Hippocampal formation (tissue), 2 donors: ENCODE results near the gene HLA-DOB.
"Not testable (repeated sequence)": the region's sequence is repeated elsewhere in the genome, so short reads cannot be mapped to it uniquely, and the experiment has no call there.

Experiments
- DNase-seq, 2 donors: peaks; one replicate each; lab custom pipeline; 2025; lab: John Stamatoyannopoulos, UW

Gene HLA-DOB

DNA sequence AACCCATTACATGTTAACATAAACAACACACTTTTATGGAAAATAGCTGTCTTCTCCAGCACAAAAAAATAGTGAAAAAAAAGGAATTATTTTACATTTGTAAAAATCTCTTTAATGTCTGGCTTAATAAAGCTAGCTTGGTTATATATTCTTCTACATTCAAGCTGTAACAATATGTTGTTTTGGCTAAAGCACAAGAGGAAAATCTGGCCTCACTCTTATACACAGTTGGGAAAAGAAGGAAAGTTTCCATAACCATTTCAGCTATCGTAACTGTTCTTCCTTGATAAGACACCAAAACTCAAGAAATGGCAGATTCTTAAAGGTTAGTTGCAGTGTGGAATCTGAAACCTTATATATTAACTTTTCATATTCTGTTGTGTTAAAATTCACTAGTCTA lies 7.6 kb downstream of the HLA-DOB start:
- DNase-seq, result no peak

DNA sequence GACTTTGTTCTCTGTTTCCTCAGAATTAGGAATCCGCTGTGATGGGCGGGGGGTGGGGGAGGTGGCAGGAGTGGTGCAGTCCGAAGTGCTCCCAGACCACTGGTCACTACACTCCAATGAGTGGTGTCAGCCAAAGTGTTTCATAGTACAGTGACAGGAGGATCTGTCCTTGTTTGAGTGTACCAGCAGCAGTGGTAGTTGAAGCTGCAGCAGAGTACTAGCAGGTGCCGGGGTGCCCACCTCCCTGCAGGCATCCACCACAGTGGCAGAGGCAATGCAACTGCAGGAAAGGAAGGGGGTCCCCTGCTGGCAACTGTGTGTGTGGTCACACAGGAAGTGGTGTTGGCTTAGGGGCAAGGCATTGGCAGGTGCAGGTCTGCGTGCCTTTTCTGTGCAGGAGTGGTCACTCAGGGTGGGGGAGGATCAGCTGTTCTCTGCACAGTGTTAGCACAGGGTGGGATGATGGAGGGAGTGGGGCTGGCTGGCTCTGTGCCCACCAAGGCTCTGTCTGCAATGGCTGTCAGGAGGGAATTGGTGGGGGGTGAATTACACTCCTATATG lies 9.7 kb downstream of the HLA-DOB start:
- no peak for DNase-seq

DNA sequence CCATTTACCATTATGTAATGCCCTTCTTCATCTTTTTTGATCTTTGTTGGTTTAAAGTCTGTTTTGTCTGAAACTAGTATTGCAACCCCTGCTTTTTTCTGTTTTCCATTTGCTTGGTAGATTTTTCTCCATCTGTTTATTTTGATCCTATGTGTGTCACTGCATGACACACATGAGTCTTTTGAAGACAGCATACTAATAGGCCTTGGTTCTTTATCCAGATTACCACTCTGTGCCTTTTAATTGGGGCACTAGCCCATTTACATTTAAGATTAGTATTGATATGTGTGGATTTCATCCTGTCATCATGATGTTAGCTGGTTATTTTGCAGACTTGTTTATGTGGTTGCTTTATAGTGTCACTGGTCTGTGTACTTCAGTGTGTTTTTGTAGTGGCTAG lies 11.4 kb downstream of the HLA-DOB start:
- not testable (repeated sequence) for DNase-seq

DNA sequence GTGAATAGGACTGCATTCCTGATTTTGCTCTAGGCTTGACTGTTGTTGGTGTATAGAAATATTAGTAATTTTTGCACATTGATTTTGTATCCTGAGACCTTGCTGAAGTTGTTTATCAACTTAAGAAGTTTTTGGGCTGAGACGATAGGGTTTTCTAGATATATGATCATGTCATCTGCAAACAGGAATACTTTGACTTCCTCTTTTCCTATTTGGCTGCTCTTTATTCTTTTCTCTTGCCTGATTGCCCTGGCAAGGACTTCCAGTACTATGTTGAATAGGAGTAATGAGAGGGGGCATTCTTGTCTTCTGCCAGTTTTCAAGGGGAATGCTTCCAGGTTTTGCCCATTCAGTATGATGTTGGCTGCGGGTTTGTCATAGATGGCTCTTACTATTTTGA lies 13.4 kb downstream of the HLA-DOB start:
- DNase-seq, result no peak

DNA sequence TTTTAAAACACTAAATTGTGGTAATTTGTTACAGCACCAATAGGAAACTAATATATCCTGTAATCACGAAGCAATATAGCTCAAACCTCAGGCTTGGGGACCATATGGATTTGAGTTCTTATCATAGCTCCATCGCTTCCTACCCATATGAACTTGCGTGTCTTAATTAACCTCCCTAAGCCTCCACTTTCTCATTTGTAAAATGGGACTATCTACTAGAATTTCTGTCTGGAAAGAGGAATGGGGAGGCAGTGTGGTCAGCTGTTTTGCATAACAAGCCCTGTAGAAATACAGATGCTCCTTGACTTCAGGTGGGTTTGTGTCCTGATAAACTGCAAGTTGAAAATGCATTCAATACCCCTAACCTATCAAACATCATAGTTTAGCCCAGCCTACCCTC lies 17.1 kb downstream of the HLA-DOB start:
- no peak for DNase-seq

DNA sequence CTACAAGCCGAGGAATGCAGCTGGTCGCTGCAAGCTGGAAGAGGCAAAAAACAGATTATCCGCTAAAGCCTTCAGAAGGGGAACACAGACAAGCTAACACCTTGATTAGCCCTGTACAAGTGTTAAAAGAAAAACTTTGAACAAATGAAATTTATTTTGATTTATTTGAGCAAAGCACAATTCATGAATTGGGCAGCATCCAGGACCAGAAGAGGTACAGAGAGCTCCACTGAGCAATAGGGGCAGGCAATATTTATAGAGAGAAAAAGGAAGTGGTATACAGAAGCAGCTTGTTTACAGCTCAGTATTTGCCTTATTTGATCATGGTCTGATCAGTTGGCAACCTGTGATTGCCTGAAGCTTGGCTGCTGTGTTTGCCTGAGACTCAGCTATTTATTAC lies 17.6 kb downstream of the HLA-DOB start:
- DNase-seq, result no peak

DNA sequence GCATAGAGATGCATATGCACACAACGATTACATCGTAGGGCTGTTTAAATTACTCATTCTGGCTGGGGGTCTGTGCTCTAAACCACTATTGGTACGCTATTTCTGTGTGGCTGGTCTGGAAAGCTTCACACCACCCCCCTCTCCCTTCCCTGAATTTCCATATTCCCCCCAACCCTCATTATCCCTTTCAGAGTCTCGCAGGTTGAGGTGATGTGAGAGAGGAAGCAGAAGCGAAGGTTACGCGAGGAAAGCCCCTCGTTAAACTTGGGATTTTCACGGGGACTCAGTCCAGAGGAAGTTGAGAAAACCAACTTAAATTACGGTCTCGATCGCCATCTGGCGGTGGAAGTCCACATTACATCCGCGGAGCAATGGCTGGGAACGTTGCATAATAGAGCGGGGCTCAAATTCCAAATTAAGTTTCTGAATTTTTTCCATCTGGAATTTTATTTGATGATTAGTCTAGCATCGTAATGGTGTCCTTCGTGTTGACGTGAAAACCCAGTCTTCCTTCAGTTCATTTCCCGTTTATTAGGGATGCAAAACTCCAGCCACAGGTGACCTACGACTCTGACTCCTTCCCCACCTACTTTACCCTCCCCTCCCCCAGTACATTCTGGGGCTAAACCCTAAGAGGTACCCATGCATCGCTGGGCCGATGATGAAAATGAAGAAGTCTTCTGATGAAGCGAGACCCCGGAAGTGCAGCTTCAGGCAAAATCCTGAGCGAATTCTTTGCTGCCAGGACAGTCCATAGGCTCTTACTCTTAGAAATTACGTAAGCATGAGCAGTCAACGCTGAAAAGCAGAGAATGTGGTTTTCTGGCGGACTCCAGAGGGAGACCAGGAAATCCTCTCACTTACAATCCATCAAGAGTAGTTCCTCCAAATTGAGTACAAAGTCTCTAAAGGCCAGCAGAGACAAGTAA lies 19.7 kb downstream of the HLA-DOB start:
- DNase-seq, result peak; percentile 14 to 20

DNA sequence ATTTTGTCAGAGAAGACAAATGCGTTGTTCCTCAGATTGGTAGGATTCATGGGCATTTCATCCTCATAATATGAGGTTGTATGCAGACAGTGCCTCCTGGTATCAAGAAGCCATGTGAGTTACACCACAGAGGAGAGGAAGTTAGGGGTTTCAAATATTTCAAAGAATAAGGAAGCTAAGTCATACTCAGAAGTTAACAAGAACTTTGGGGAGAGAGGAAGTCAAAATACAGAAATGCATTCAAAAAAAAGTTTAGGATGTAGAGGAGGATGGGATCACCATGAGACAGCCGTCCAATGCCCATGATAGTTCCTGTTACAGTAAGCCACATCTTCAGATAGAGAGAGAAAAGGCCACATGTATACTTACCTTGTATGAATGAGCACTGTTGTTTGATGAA lies 22.3 kb downstream of the HLA-DOB start:
- peak in 1 of 2 donors; percentile 2 for DNase-seq

DNA sequence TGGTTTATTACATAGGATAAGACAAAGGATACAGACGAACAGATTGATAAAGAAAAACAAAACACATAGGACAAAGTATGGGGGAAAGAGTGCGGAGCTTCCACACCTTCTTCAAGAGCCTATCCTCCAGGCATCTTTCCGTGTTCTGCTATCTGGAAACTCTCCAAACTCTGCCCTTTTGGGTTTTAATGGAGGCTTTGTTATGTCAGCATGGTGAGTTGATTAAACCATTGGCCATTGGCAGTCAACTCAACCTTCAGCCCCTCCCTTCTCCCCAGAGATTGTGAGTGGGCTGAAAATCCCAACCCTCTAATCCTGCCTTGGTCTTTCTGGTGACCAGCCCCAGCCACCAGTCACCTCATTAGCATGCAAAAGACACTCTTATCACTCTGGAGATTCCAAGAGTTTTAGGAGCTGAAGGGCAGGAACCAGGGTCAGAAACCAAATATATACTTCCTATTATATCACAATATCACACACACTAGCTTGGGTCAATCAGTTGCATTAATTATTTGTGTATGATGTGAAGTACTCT lies 23.8 kb downstream of the HLA-DOB start:
- no peak for DNase-seq

DNA sequence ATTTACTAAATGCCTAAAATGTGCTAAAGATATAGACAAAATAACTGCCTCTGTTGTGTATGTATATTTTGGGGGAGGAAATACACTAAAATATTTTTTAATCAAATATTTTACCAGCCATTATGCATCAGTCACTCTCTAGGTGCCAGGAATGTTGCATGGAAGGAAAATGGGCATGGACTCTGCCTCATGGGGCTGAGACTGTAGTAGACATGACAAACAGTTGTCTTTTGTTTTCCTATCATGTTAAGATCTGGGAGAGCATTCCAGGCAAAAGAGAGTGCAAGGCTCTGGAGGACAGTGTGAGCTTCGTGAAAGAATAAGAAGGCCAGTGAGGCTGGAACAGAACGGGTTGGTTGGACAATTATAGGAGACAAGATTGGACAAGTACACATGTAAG lies 26.5 kb downstream of the HLA-DOB start:
- no peak for DNase-seq

DNA sequence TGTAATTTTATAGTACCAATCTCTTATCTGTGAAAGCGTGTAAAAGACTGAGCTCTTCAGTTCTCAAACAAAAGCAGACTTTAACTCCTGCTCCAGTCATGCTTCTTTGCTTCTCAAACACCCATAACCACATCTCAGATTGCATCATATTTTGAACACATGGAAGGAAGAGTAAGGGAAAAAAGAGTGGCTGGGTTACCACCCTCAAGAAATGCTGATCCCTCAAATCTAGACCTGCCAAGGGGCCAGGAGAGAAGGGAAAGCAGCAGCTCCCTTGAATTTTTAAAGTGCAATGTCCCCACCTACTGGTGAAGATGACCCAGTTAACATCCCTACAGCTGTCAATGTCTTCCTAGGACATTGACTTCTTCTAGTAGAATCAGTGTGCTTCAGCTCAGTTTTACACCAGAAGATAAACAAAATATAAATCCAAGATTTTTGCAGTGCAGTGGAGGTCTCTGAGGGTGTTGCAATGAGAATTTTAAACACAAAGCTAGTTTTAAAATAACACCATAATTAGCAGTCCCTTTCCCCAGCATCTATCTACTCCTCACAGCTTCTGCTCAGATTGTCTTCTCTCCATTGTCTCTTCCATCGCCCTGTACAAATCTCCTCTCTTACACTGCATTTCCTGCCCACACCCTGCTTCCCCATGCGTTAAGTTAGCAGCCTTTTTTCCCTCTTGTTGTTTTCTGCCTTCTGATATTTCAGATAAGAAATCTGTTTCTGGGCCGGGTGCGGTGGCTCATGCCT lies 30.8 kb downstream of the HLA-DOB start:
- peak; percentile 14 to 41 for DNase-seq

DNA sequence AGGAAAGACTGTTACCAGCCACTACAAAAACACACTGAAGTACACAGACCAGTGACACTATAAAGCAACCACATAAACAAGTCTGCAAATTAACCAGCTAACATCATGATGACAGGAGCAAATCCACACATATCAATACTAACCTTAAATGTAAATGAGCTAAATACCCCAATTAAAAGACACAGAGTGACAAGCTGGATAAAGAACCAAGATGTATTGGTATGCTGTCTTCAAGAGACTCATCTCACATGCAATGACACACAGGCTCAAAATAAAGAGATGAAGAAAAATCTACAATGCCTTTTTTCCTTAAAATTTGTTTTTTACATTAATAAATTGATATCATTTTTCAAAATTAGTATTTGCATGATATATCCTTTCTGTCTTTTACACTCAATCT lies 33.9 kb downstream of the HLA-DOB start:
- DNase-seq, result not testable (repeated sequence)

DNA sequence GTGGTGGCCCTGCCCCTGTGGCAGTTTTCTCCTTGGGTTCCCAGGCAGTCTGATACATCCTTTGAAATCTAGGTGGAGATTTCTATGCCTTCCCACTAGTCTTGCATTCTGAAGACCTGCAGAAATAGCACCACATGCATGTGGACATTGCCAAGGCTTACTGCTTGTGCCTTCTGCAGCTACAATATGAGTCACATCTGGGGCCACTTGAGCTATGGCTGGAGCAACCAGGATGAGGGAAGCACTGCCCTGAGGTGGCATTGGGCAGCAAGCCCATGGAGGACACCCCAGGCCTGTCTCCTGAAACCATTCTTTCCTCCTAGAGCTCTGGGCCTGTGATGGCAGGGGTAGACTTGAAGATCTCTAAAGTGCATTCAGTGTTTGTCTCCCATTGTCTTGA lies 37.8 kb downstream of the HLA-DOB start:
- no peak for DNase-seq

DNA sequence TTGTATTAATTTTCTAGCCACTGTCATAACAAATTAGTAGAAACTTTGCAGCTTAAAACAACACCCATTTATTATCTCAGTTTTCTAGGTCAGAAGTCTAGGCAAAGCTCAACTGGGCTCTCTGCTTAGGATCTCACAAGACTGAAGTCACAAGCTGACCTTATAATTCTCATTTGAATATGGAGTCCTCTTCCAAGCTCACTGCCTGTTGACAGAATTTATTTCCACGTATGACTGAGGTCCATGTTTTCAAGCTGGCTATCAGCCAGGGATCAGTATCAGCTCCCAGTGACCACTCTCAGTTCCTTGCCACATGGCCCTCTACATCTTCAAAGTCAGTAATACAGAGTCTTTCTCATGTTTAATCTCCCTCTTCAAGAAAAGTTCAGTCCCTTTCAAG lies 41.7 kb downstream of the HLA-DOB start:
- DNase-seq, result no peak

DNA sequence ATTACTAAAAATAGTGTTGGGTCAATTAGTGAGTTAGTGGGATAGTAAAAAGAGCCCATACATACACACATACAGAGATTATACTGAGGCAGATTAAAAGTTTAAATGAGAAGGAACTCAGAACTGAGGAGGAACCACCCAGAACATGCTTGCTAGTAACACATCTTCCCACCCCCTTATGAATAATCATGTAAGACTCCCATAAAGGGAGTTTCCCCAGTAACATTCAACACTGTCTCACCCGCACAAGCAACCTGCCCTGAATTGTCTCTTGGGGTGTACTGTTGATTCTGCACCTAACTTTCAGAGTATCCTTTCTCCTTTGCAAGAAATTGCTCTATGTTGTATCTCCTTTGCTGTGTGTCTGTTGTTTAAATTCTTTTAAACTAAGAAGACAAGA lies 42.4 kb downstream of the HLA-DOB start:
- no peak for DNase-seq

DNA sequence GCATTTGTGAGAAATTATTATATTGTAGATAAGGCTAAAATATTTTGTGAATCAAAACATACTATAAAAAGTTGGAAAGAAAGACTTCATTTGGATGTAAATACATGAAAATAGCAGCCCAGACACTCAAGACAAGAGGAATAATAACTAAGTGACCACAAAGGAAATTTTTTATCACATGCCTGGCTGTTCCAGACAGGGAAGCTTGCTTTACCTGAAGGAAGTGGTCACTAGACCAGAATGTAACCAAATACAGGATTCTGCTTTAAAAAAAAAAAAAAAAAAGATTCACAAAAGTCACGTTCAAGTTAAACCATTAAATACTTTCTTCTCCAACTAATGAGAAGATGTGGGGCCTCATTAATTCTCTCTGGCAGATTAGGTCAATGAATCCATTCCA lies 44.1 kb downstream of the HLA-DOB start:
- no peak for DNase-seq

DNA sequence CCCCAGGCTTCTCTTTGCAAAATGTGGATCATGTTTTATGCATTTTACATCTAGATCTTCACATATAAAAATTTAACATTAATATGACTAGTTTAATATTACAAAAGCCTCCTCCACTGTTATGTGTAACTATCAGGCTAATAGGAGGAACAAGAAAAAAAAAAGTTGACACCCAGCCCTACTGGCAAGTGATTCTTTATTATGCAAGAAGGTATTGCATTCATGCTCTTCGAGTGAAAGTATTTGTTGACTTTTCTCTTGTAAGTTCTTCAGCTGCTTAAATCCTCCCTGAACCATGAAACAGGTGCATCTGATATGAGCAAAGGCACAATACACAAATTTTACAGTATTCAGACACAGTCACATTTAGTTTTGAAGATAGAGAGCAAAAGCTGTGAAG lies 52.8 kb downstream of the HLA-DOB start:
- DNase-seq, result no peak

DNA sequence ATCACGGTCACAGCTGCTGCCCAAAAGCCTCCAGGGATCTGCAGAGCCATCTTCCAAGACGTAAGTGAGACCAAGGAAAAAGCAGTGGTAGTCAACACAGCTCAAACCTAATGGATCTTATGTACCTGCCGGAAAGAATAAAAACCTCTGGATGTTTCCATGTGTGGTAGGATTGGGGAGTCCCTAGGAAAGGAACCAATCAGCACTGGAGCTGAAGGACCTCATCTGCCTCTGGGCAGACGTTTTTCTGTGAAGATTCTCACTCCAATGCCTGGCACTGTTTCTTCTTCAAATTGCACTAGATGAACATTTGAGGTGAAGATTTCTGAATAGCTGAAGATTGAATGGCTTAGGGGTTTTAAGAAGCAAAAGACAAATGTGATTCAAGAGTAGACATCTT lies 53.4 kb downstream of the HLA-DOB start, which contains the start of gene HLA-DQB2:
Gene HLA-DQB2, minus strand, starts transcription at position 112 of the 400 bp plus-strand sequence. Its CDS starts 62 bp downstream, at position 50.
- DNase-seq, result no peak
